ENCODE results near the gene ARF1. TPM values are rescaled to one million over a fixed set of nuclear protein-coding genes. Genes with fewer than 3 reads are reported as not detected.
A peak's percentile ranks its signal among the peaks of the same experiment; 100 is the strongest.

The ARF1 gene
- total RNA-seq, 2 donors from 2014 or later: 415 to 503 TPM

DNA sequence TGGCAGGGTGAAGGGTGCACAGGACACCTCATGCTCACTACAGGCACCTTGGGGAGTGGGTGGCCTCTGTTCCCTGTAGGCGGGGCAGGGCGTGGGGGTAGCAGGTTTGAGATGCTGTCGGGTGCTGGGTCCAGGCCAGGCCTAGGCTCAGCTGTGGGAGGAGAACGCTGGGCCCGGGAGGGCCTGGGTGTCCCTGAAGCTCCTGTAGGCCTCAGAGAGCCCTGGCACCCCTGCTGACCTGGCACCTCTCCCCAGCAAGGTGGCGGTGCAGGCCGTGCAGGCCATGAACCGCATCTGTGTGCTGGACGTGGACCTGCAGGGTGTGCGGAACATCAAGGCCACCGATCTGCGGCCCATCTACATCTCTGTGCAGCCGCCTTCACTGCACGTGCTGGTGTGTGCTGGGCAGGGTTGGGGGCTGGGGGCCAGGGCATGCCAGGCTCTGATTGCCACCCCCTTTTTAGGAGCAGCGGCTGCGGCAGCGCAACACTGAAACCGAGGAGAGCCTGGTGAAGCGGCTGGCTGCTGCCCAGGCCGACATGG, 64.7 kb downstream of the ARF1 start:
- no peaks in the 10 kb centered on the region for H3K9me3 Mint-ChIP-seq
- no peak overlapping the region for H3K27ac Mint-ChIP-seq
- no peak overlapping the region for H3K4me3 Mint-ChIP-seq
- no peak for ATAC-seq
- DNase-seq (ENCODE audit: low spot score): peak; percentile 46
- no peaks in the 10 kb centered on the region for H3K27me3 Mint-ChIP-seq
- H3K4me1 Mint-ChIP-seq (ENCODE audit: low read depth in 2 of 2): peaks cover 15 to 18% of the 10 kb centered on the region in 2 donors
- H3K36me3 Mint-ChIP-seq: no peaks in the 10 kb centered on the region

DNA sequence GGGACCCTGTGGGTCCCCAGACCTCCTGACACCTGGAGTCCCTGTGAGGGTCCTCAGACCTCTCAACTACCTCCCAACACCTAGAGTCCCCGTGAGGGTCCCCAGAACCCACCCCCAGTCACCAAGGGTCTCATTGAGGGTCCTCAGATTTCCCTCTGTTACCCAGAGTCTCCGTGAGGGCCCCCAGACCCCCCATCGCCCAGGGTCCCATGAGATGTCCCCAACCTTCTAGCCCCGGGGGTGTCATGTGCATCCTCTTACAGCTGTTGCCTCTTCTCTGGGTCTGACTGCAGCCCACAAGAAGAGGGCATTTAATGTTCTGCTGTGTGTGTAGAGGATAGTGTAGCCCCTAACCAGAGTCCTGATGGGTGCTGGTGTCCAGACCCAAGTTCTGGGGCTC, 65.3 kb downstream of the ARF1 start:
- Mint-ChIP-seq H3K27ac (no peak overlapping the region), H3K4me3 (no peak overlapping the region), H3K4me1 (ENCODE audit: low read depth in 2 of 2) (peaks cover 13 to 20% of the 10 kb centered on the region in 2 donors), H3K9me3 (no peaks in the 10 kb centered on the region), H3K36me3 (no peaks in the 10 kb centered on the region), H3K27me3 (no peaks in the 10 kb centered on the region)
- DNase-seq (ENCODE audit: low spot score) (peak; percentile 59), ATAC-seq (no peak)

DNA sequence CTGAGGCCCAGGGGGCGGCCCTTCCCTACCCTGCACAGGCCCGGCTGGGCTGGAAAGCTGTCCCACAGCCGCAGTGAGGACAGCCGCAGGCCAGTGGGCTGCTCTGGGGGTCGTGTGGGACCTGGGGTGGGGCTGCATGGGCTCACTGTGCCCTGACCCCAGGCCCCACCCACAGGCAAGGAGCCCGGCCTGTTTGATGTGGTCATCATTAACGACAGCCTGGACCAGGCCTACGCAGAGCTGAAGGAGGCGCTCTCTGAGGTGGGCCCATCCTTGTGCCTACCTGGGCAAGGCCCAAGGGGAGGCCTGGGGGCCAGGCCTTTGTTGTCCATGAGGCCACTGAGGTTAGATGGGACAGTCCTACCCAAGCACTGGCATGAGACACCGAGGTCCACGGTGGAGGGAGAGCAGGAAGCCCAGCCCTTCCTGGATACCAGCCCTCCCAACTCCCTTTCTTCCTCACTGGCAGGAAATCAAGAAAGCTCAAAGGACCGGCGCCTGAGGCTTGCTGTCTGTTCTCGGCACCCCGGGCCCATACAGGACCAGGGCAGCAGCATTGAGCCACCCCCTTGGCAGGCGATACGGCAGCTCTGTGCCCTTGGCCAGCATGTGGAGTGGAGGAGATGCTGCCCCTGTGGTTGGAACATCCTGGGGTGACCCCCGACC, 65.8 kb downstream of the ARF1 start:
- Mint-ChIP-seq H3K27me3 (no peaks in the 10 kb centered on the region), H3K4me1 (ENCODE audit: low read depth in 2 of 2) (peaks cover 8 to 18% of the 10 kb centered on the region in 2 donors), H3K4me3 (no peak overlapping the region), H3K27ac (no peak overlapping the region), H3K9me3 (no peaks in the 10 kb centered on the region), H3K36me3 (no peaks in the 10 kb centered on the region)
- DNase-seq (ENCODE audit: low spot score) (peak; percentile 40), ATAC-seq (no peak)

Other genes starting within 250 kb of the ARF1 start
- gene WNT9A, start 134.8 kb upstream of the ARF1 start, total RNA-seq: under 1 TPM in 1 of 2 donors, not detected in 1; 0.11 TPM
- gene WNT3A, start 75.7 kb upstream of the ARF1 start, total RNA-seq: not detected
- 10 to 100 TPM; 16.4 to 26.7 TPM for gene C1orf35, start 20.6 kb downstream of the ARF1 start, total RNA-seq
- gene MRPL55, start 26.6 kb downstream of the ARF1 start, total RNA-seq: 10 to 100 TPM; 42.5 to 68.8 TPM
- gene GUK1, start 57.6 kb downstream of the ARF1 start, total RNA-seq: 100 to 1,000 TPM; 296 to 329 TPM
- 1 to 10 TPM; 2.1 to 2.2 TPM for gene GJC2, start 67.2 kb downstream of the ARF1 start, total RNA-seq
- gene IBA57, start 83.1 kb downstream of the ARF1 start, total RNA-seq: 1 to 10 TPM; 6.8 to 7.9 TPM
- 10 to 100 TPM in 1 of 2 donors, 1 to 10 TPM in 1; 6.4 to 12.3 TPM for gene OBSCN, start 125.3 kb downstream of the ARF1 start, total RNA-seq